ENCODE measurements around the gene ZNF385B.
"Not testable (repeated sequence)": the region's sequence is repeated elsewhere in the genome, so short reads cannot be mapped to it uniquely, and the experiment has no call there.

Gene ZNF385B

GRCh38 chr2:179787601-179788000 lies 73.8 kb downstream of the ZNF385B start:
- DNase-seq = no peak
- H3K9me3 ChIP-seq (ENCODE audit: severe bottlenecking) = no peaks in the 10 kb centered on the region
- H3K4me3 ChIP-seq (ENCODE audit: low read depth, low read length) = no peak overlapping the region
- H3K27ac ChIP-seq = no peak overlapping the region
- no peaks in the 10 kb centered on the region for H3K36me3 ChIP-seq
- no peaks in the 10 kb centered on the region for H3K27me3 ChIP-seq (ENCODE audit: insufficient read depth, low read depth, severe bottlenecking)
- no peak for TF ChIP-seq CTCF (IDR thresholded peaks at IDR 0.05; ENCODE audit: low read depth, low read length)

DNA sequence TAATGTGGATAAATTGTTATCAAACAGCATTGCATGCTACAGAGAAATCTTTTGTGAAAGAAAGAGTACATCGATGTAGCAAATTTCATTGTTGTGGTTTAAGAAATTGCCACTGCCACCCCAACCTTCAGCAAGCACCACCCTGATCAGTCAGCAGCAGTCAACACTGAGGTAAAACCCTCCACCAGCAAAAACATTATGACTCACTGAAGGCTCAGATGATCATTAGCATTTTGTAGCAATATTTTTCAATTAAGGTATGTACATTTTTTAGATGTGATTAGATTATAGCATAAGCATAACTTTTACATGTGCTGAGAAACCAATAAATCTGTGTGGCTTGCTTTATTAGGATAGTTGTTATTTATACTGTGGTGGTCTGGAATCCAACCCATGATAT lies 75.5 kb downstream of the ZNF385B start:
- H3K9me3 ChIP-seq (ENCODE audit: severe bottlenecking) = no peaks in the 10 kb centered on the region
- H3K27me3 ChIP-seq (ENCODE audit: insufficient read depth, low read depth, severe bottlenecking) = no peaks in the 10 kb centered on the region
- TF ChIP-seq CTCF (IDR thresholded peaks at IDR 0.05; ENCODE audit: low read depth, low read length) = no peak
- H3K4me3 ChIP-seq (ENCODE audit: low read depth, low read length) = no peak overlapping the region
- no peak for DNase-seq
- no peaks in the 10 kb centered on the region for H3K36me3 ChIP-seq
- H3K27ac ChIP-seq = no peak overlapping the region

DNA sequence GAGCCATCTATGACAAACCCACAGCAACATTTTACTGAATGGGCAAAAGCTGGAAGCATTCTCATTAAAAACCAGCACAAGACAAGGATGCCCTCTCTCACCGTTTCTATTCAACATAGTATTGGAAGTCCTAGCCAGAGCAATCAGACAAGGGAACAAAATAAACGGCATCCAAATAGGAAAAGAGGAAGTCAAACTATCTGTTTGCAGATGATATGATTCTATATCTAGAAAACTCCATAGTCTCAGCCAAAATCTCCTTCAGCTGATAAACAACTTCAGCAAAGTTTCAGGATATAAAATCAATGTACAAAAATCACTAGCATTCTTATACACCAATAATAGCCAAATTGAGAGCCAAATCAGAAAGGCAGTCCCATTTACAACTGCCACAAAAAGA lies 79.1 kb downstream of the ZNF385B start:
- H3K4me3 ChIP-seq (ENCODE audit: low read depth, low read length); DNase-seq; H3K27ac ChIP-seq; H3K36me3 ChIP-seq; H3K27me3 ChIP-seq (ENCODE audit: insufficient read depth, low read depth, severe bottlenecking); H3K9me3 ChIP-seq (ENCODE audit: severe bottlenecking): not testable (repeated sequence)

DNA sequence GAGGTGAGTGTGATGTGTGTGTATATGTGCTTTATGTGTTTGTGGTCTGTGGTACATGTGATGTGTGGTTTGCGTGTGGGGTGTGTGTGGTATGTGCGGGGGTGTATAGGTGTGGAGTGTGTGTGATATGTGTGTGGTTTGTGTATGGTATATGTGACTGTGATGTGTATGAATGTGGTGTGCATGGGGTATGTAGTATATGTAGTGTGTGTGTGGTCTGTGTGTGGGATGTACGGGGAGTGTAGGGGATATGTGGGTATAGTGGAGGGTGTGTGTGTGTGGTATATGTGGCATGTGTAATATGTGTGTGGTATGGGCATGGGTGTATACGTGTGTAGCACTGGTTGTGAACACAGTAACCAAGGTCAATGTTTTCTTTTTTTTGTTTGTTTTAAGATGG lies 87.4 kb downstream of the ZNF385B start:
- Histone ChIP-seq H3K9me3 (ENCODE audit: severe bottlenecking) (no peaks in the 10 kb centered on the region), H3K36me3 (no peaks in the 10 kb centered on the region), H3K4me3 (ENCODE audit: low read depth, low read length) (no peak overlapping the region), H3K27me3 (ENCODE audit: insufficient read depth, low read depth, severe bottlenecking) (no peaks in the 10 kb centered on the region), H3K27ac (no peak overlapping the region)
- no peak for DNase-seq
- no peak for TF ChIP-seq CTCF (IDR thresholded peaks at IDR 0.05; ENCODE audit: low read depth, low read length)

GRCh38 chr2:179772346-179772745 lies 89.1 kb downstream of the ZNF385B start:
- Histone ChIP-seq H3K4me3 (ENCODE audit: low read depth, low read length) (no peak overlapping the region), H3K27me3 (ENCODE audit: insufficient read depth, low read depth, severe bottlenecking) (no peaks in the 10 kb centered on the region), H3K27ac (no peak overlapping the region), H3K36me3 (no peaks in the 10 kb centered on the region), H3K9me3 (ENCODE audit: severe bottlenecking) (no peaks in the 10 kb centered on the region)
- no peak for TF ChIP-seq CTCF (IDR thresholded peaks at IDR 0.05; ENCODE audit: low read depth, low read length)
- DNase-seq = no peak

DNA sequence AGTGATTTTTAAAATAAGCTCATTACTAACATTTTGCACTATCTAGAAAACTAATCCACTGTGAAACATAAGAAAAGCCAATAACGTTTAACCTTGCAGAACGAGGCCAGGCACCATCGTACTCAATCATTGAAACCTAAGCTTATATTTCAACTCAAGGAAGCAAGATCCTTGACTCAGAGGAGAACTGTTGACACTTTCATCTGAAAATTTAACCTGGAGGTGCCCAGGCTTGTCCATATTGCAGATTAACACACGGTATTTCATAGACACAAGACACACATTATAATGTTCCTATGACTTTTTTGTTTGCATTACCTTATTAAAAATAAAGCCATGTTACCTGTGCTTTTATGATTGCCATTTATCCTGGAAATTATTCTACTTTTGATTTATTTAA lies 89.6 kb downstream of the ZNF385B start:
- Histone ChIP-seq H3K9me3 (ENCODE audit: severe bottlenecking) (no peaks in the 10 kb centered on the region), H3K27ac (no peak overlapping the region), H3K4me3 (ENCODE audit: low read depth, low read length) (no peak overlapping the region), H3K27me3 (ENCODE audit: insufficient read depth, low read depth, severe bottlenecking) (no peaks in the 10 kb centered on the region), H3K36me3 (no peaks in the 10 kb centered on the region; the same call in 1 of the 2 replicates)
- no peak for TF ChIP-seq CTCF (IDR thresholded peaks at IDR 0.05; ENCODE audit: low read depth, low read length)
- no peak for DNase-seq

Data from WERI-Rb-1 (cell line).